Endothelial cell of umbilical vein (primary cell): ENCODE results near the gene KCNS3. TPM values are rescaled to one million over a fixed set of nuclear protein-coding genes. Genes with fewer than 3 reads are reported as not detected.

Experiments used
- BruUV-seq: library from RNA; stranded (reverse); fragments of 400-500 nt; replicated peaks from 2 replicates; lab custom pipeline; 2021; lab: Mats Ljungman, UMichigan
- CTCF ChIA-PET: fragments of 300-600, 350-600 bp; sonication (Branson Sonifier 250); formaldehyde crosslinking; loops from one replicate; lab custom pipeline; 2021; ENCODE audit warnings: antibody characterized with exemption, inconsistent platforms; lab: Charles Lee
- POLR2A ChIA-PET: fragments of 300-600, 350-600 bp; sonication (Branson Sonifier 250); formaldehyde crosslinking; loops from one replicate; lab custom pipeline; 2021; ENCODE audit warnings: antibody characterized with exemption, inconsistent platforms; lab: Charles Lee
- DNase-seq: peaks from one replicate; pipeline ENCODE4 v3.0.0-alpha.2; 2011; ENCODE audit warnings: low read depth, low spot score
- FAIRE-seq: peaks from 2 replicates; lab custom pipeline; 2011; peaks lifted over from hg19 to GRCh38; lab: Jason Lieb, UNC
- H2AFZ ChIP-seq: 2 replicates; pipeline ENCODE4 v1.6.0; 2012; ENCODE audit warnings: low read depth, low read length, control low read depth, inconsistent platforms
- H3K27ac ChIP-seq: 2 replicates; pipeline ENCODE4 v1.5.1; 2011; ENCODE audit warnings: low read depth, mild to moderate bottlenecking, control low read depth, low read length, moderate library complexity; ENCODE audit not compliant: insufficient read depth
- H3K27me3 ChIP-seq, 2 experiments: 2 replicates each; pipeline versions ENCODE4 v1.6.0 to v1.6.1; 2011; ENCODE audit warnings: low read length in 2 of 2, mixed read lengths in 1 of 2; ENCODE audit not compliant: control insufficient read depth in 2 of 2, insufficient read depth in 2 of 2
- H3K36me3 ChIP-seq, 2 experiments: 2 replicates in 1 of 2; 3 replicates in 1 of 2; pipeline ENCODE4 v1.5.1; 2011; ENCODE audit warnings: low read length in 2 of 2, mild to moderate bottlenecking in 1 of 2, moderate library complexity in 1 of 2; ENCODE audit not compliant: control insufficient read depth in 2 of 2, insufficient read depth in 2 of 2; ENCODE audit errors: extremely low read depth in 1 of 2
- H3K4me1 ChIP-seq: 3 replicates; pipeline ENCODE4 v1.5.1; 2011; ENCODE audit warnings: mild to moderate bottlenecking, low read length; ENCODE audit not compliant: control insufficient read depth, insufficient read depth; ENCODE audit errors: extremely low read depth
- H3K4me2 ChIP-seq: 2 replicates; pipeline ENCODE4 v1.6.1; 2011; ENCODE audit warnings: low read length, control low read depth, mixed read lengths; ENCODE audit not compliant: insufficient read depth
- H3K4me3 ChIP-seq, 3 experiments: fragments of 200-600 bp in 1 of 3; sonication (generic), shearing (Covaris generic) in 1 of 3; replicated peaks in 1 of 3; 2 replicates each; pipeline ENCODE4 v1.5.1; 2011 to 2016; ENCODE audit warnings: control low read depth in 3 of 3, low read length in 3 of 3, mild to moderate bottlenecking in 2 of 3, inconsistent platforms in 1 of 3, low read depth in 1 of 3, moderate library complexity in 1 of 3; ENCODE audit not compliant: insufficient read depth in 1 of 3
- H3K79me2 ChIP-seq: 2 replicates; pipeline ENCODE4 v1.6.0; 2012; ENCODE audit warnings: low read length, inconsistent platforms; ENCODE audit not compliant: control insufficient read depth, insufficient read depth
- H3K9ac ChIP-seq: replicated peaks from 2 replicates; pipeline ENCODE3; 2011; ENCODE audit warnings: low read length, control low read depth; ENCODE audit not compliant: insufficient read depth; ENCODE audit errors: extremely low read depth
- H3K9me1 ChIP-seq: replicated peaks from 3 replicates; pipeline ENCODE4 v1.6.0; 2011; ENCODE audit warnings: mild to moderate bottlenecking, low read length; ENCODE audit not compliant: control insufficient read depth, insufficient read depth; ENCODE audit errors: extremely low read depth
- H3K9me3 ChIP-seq: replicated peaks from 2 replicates; pipeline ENCODE4 v1.5.1; 2012; ENCODE audit warnings: low read length, inconsistent platforms; ENCODE audit not compliant: control insufficient read depth, insufficient read depth
- H4K20me1 ChIP-seq: replicated peaks from 2 replicates; pipeline ENCODE3; 2011; ENCODE audit warnings: mild to moderate bottlenecking, low read length; ENCODE audit not compliant: control insufficient read depth, insufficient read depth; ENCODE audit errors: extremely low read depth
- EZH2 ChIP-seq: IDR thresholded peaks from 2 replicates; pipeline ENCODE4 v1.6.1; 2012; ENCODE audit warnings: borderline replicate concordance, low read depth, mild to moderate bottlenecking, moderate library complexity, low read length, inconsistent platforms; ENCODE audit not compliant: severe bottlenecking
- FOS ChIP-seq: IDR thresholded peaks from 2 replicates; pipeline ENCODE4 v1.6.1; 2011; ENCODE audit warnings: mild to moderate bottlenecking, low read length, moderate library complexity, borderline replicate concordance; ENCODE audit not compliant: insufficient read depth
- GATA2 ChIP-seq: IDR thresholded peaks from 2 replicates; pipeline ENCODE4 v1.7.0; 2011; ENCODE audit warnings: low read depth, mild to moderate bottlenecking, moderate library complexity, mixed read lengths, low read length; ENCODE audit not compliant: insufficient read length, insufficient read depth
- JUN ChIP-seq: IDR thresholded peaks from 2 replicates; pipeline ENCODE4 v1.6.1; 2011; ENCODE audit warnings: borderline replicate concordance, low read depth; ENCODE audit not compliant: insufficient read length, insufficient read depth
- MYC ChIP-seq: IDR thresholded peaks from one replicate; pipeline ENCODE4 v1.6.1; 2011; ENCODE audit warnings: mild to moderate bottlenecking, low read depth, low read length
- POLR2A ChIP-seq: IDR thresholded peaks from 2 replicates; pipeline ENCODE4 v1.6.1; 2012; ENCODE audit warnings: low read depth, mild to moderate bottlenecking, control low read depth, low read length
- POLR2AphosphoS5 ChIP-seq: IDR thresholded peaks from 2 replicates; pipeline ENCODE4 v1.6.1; 2012; ENCODE audit warnings: low read depth, mild to moderate bottlenecking, control low read depth, low read length, moderate library complexity; ENCODE audit not compliant: insufficient read depth
- dilution Hi-C: fragments of 300-500 bp; cut with MboI; formaldehyde crosslinking; loops from one replicate; pipeline ENCODE4 v1.15.0; 2019; ENCODE audit warnings: low sequenced_read_pairs; ENCODE audit not compliant: extremely low pct_ligation_motif_present
- intact Hi-C: fragments of 100-400 bp; cut with micrococcal nuclease; formaldehyde crosslinking; loops from one replicate; pipeline ENCODE4 v1.10.0; 2022
- polyA plus RNA-seq, 4 experiments: library from polyadenylated mRNA; depleted of rRNA in 3 of 4; stranded (reverse) in 3 of 4; unstranded in 1 of 4; fragments of >200 nt; gene quantifications; 2 replicates each; pipeline versions ENCODE4 v1.2.1 to v1.2.3, GENCODE V29; 2011 to 2012; ENCODE audit warnings: missing spikeins in 1 of 4
- total RNA-seq: library from RNA; stranded (reverse); gene quantifications from 2 replicates; pipeline ENCODE4 v1.2.3, GENCODE V29; 2021
- TF ChIP-seq, protein P1 (sequence below): IDR thresholded peaks from 2 replicates; pipeline ENCODE4 v1.6.1; 2011; ENCODE audit not compliant: insufficient read depth, insufficient read length
- TF ChIP-seq, protein P2 (sequence below), 2 donors: IDR thresholded peaks; 1 replicate in 1 of 2; 2 replicates in 1 of 2; pipeline ENCODE4 v1.5.1; 2011; ENCODE audit warnings: low read length in 2 of 2, mild to moderate bottlenecking in 2 of 2, moderate library complexity in 2 of 2, control low read depth in 1 of 2, inconsistent platforms in 1 of 2, low read depth in 1 of 2; ENCODE audit not compliant: insufficient read depth in 1 of 2; ENCODE audit errors: extremely low read depth in 1 of 2

Gene KCNS3
- total and polyA plus RNA-seq, 2 donors (not counting 3 experiments of a cell fraction or from before 2014, with no cell fraction given) = 0.75 to 2.4 TPM

DNA sequence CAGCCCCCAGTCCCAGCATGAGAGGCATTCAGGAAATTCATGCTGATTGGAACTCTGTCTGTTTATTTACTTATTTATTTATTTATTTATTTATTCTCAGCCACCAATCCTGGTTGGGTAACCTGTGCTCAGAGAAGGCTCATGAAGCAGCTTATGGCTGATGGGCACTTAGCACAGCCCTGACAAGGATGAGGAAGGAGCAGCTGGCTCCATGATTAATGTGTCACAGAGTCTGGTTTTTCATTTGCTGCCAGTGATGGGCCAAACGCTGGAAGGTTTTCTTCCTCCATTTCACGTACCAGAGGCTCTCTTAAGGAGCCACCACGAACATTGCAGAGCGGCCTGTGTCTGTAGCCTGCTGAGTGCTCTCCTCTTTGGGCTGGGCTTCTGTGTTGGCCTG is 28.3 kb upstream of the KCNS3 start:
- TF ChIP-seq, protein P1, sequence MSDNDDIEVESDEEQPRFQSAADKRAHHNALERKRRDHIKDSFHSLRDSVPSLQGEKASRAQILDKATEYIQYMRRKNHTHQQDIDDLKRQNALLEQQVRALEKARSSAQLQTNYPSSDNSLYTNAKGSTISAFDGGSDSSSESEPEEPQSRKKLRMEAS = no peak
- no peak for TF ChIP-seq MYC
- TF ChIP-seq FOS = no peak
- no peak for TF ChIP-seq EZH2
- TF ChIP-seq, protein P2, sequence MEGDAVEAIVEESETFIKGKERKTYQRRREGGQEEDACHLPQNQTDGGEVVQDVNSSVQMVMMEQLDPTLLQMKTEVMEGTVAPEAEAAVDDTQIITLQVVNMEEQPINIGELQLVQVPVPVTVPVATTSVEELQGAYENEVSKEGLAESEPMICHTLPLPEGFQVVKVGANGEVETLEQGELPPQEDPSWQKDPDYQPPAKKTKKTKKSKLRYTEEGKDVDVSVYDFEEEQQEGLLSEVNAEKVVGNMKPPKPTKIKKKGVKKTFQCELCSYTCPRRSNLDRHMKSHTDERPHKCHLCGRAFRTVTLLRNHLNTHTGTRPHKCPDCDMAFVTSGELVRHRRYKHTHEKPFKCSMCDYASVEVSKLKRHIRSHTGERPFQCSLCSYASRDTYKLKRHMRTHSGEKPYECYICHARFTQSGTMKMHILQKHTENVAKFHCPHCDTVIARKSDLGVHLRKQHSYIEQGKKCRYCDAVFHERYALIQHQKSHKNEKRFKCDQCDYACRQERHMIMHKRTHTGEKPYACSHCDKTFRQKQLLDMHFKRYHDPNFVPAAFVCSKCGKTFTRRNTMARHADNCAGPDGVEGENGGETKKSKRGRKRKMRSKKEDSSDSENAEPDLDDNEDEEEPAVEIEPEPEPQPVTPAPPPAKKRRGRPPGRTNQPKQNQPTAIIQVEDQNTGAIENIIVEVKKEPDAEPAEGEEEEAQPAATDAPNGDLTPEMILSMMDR (IDR thresholded peaks at IDR 0.05; ENCODE audit: extremely low read depth in 1 of 2, insufficient read depth in 1 of 2, low read depth in 1 of 2, low read length in 2 of 2) = no peak
- TF ChIP-seq GATA2 = no peak
- TF ChIP-seq JUN = no peak
- TF ChIP-seq POLR2AphosphoS5 = no peak
- TF ChIP-seq POLR2A = no peak
- ChIA-PET CTCF (interaction anchor here (0.9 to 4.4 kb wide), 6 partner anchors 19 to 528 kb away, joined by 3 to 42 read pairs (median 4); partner anchors contain the start of gene KCNS3), POLR2A (no interaction called here)
- Histone ChIP-seq H3K36me3 (no peaks in the 10 kb centered on the region), H3K4me2 (no peak overlapping the region), H3K4me1 (no peaks in the 10 kb centered on the region), H4K20me1 (no peaks in the 10 kb centered on the region), H3K9ac (no peak overlapping the region), H3K4me3 (no peak overlapping the region), H3K27me3 (no peaks in the 10 kb centered on the region), H2AFZ (no peak overlapping the region), H3K27ac (no peak overlapping the region), H3K9me3 (no peaks in the 10 kb centered on the region), H3K9me1 (no peaks in the 10 kb centered on the region), H3K79me2 (no peaks in the 10 kb centered on the region)
- intact Hi-C loops = loop anchor here (5.0 kb wide), 1 partner anchor 267 kb away; no protein-coding TSS in a partner anchor
- dilution Hi-C loops = no loop called here
- DNase-seq = no peak
- no peak for FAIRE-seq
- no TSS peak for BruUV-seq
